Epithelial cell of esophagus (primary cell): ENCODE data around the gene CDC123.

Source experiments
- DNase-seq: peaks from one replicate; pipeline ENCODE4 v3.0.0; 2010; ENCODE audit warnings: low read depth
- H3K4me3 ChIP-seq: 2 replicates; pipeline ENCODE4 v1.5.1; 2011; ENCODE audit warnings: mild to moderate bottlenecking, low read length, control low read depth
- CTCF ChIP-seq: IDR thresholded peaks from 2 replicates; pipeline ENCODE4 v1.5.1; 2011; ENCODE audit warnings: low read depth, mild to moderate bottlenecking, low read length, control low read depth, inconsistent platforms; ENCODE audit not compliant: insufficient read depth; ENCODE audit errors: missing control alignments

Gene CDC123

DNA sequence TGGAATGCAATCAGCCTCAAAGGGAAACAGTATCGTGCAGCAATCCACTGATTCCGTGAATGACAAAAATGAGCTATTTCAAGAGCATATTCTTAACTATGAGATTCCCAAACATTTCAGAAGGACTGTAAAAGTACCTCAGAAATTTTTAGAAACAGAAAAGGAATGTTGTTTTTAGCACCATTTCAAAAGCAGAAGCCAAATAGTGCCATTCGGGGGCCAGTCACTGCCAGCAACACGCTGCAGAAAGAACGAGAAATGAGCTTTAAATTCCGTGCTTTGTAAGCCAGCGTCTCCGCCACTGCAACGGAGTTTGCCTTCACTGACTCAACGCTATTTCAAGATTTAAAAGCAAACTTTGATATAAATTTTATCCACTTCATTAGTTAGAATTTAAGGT is 6.6 kb upstream of the CDC123 start:
- TF ChIP-seq CTCF, result no peak
- DNase-seq, result no peak
- no peak overlapping the region for H3K4me3 ChIP-seq

DNA sequence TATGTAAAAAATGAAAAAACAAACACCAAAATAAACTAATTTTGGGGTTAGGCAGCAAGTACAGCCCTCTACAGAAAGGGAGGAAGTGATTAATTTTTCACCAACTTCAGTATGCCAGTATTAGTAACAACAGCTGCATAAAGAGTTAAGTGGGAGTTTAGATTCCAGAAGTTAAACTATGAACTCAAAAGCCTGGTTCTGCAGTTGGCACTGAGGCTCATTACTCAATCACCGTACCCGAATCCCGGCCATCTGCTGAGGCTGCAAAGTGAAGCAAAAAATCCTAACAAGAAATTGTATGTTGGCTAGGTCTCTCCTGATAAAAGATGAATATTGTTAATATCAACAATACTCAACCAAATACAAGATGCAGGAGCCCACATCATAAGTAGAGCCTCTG is 4.3 kb upstream of the CDC123 start:
- DNase-seq, result no peak
- no peak overlapping the region for H3K4me3 ChIP-seq
- no peak for TF ChIP-seq CTCF

DNA sequence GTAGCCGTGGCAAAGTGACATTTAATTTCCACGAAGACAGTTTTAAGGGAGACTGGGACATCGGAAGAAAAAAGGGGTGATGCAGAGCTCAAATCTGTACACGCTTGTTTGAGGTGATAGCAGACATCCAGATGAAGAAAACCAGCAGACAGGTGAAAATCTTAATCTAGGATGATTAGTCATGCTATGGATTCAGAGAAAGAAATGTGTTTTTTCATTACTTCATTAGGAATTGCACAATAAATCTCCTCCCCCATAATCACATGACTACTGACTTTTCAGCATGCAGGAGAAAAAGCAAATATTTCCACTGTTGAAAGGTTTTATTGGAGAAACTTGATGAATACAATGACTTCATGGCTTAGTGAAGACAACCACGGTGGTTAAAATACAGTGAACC is 2.8 kb upstream of the CDC123 start:
- peak; percentile 77 for DNase-seq
- no peak for TF ChIP-seq CTCF
- H3K4me3 ChIP-seq, result no peak overlapping the region

- no peak for TF ChIP-seq CTCF
- peak overlapping the region; percentile 99 for H3K4me3 ChIP-seq
- DNase-seq, result peak; percentile 44
Observed at GRCh38 chr10:12194752-12195271, 1.2 kb upstream of the CDC123 start.

- TF ChIP-seq CTCF, result no peak
- H3K4me3 ChIP-seq, result peak overlapping the region; percentile 99
- DNase-seq, result no peak
Observed at GRCh38 chr10:12195281-12195602, 746 bp upstream of the CDC123 start.

- DNase-seq, result no peak
- H3K4me3 ChIP-seq, result peak overlapping the region; percentile 99
- no peak for TF ChIP-seq CTCF
Observed at GRCh38 chr10:12196531-12197211, 683 bp downstream of the CDC123 start.

GRCh38 chr10:12198156-12198555 is 2.2 kb downstream of the CDC123 start:
- no peak for DNase-seq
- no peak for TF ChIP-seq CTCF
- no peak overlapping the region for H3K4me3 ChIP-seq
